ENCODE measurements around the gene LMX1A. TPM values are rescaled to one million over a fixed set of nuclear protein-coding genes. Genes with fewer than 3 reads are reported as not detected.

The LMX1A gene
- total RNA-seq, 2 donors from 2014 or later = 0.28 TPM; not detected in 1

- H3K27me3 ChIP-seq (replicated peaks; ENCODE audit: insufficient read depth) = no peaks in the 10 kb centered on the region
- no peaks in the 10 kb centered on the region for H3K36me3 ChIP-seq
- H3K27ac ChIP-seq = no peak overlapping the region
- H3K4me3 ChIP-seq = no peak overlapping the region
- DNase-seq (ENCODE audit: low spot score) = no peak
- WGBS = 52% methylated on average over 2 of the region's 2 CpGs
- no peaks in the 10 kb centered on the region for H3K9me3 ChIP-seq
- no peaks in the 10 kb centered on the region for H3K4me1 ChIP-seq (replicated peaks)
- intact Hi-C loops (cut with DNase I) = no loop called here
- TF ChIP-seq POLR2AphosphoS5 (IDR thresholded peaks at IDR 0.05) (no peak), CTCF (IDR thresholded peaks at IDR 0.05) (no peak), POLR2A (IDR thresholded peaks at IDR 0.05) (no peak)
Observed at GRCh38 chr1:165344198-165344597, 12.3 kb downstream of the LMX1A start.

GRCh38 chr1:165342587-165342986, 13.9 kb downstream of the LMX1A start:
- Histone ChIP-seq H3K27me3 (replicated peaks; ENCODE audit: insufficient read depth) (no peaks in the 10 kb centered on the region), H3K4me3 (no peak overlapping the region), H3K9me3 (no peaks in the 10 kb centered on the region), H3K36me3 (no peaks in the 10 kb centered on the region), H3K4me1 (replicated peaks) (no peaks in the 10 kb centered on the region), H3K27ac (no peak overlapping the region)
- intact Hi-C loops (cut with DNase I) = no loop called here
- TF ChIP-seq CTCF (IDR thresholded peaks at IDR 0.05) = no peak
- TF ChIP-seq POLR2AphosphoS5 (IDR thresholded peaks at IDR 0.05) = no peak
- TF ChIP-seq POLR2A (IDR thresholded peaks at IDR 0.05) = no peak
- 38% methylated on average over 2 of the region's 2 CpGs for WGBS
- no peak for DNase-seq (ENCODE audit: low spot score)

- H3K27me3 ChIP-seq (replicated peaks; ENCODE audit: insufficient read depth) = no peaks in the 10 kb centered on the region
- no peaks in the 10 kb centered on the region for H3K36me3 ChIP-seq
- no peak overlapping the region for H3K4me3 ChIP-seq
- H3K9me3 ChIP-seq = no peaks in the 10 kb centered on the region
- WGBS = 86% methylated on average over 2 of the region's 2 CpGs
- no peak for DNase-seq (ENCODE audit: low spot score)
- no peaks in the 10 kb centered on the region for H3K4me1 ChIP-seq (replicated peaks)
- TF ChIP-seq CTCF (IDR thresholded peaks at IDR 0.05) (no peak), POLR2A (IDR thresholded peaks at IDR 0.05) (no peak), POLR2AphosphoS5 (IDR thresholded peaks at IDR 0.05) (no peak)
- H3K27ac ChIP-seq = no peak overlapping the region
- intact Hi-C loops (cut with DNase I) = no loop called here
Observed at GRCh38 chr1:165342168-165342567, 14.3 kb downstream of the LMX1A start.

- Histone ChIP-seq H3K36me3 (no peaks in the 10 kb centered on the region), H3K27me3 (replicated peaks; ENCODE audit: insufficient read depth) (no peaks in the 10 kb centered on the region), H3K4me1 (replicated peaks) (no peaks in the 10 kb centered on the region), H3K27ac (no peak overlapping the region), H3K9me3 (no peaks in the 10 kb centered on the region), H3K4me3 (no peak overlapping the region)
- TF ChIP-seq POLR2AphosphoS5 (IDR thresholded peaks at IDR 0.05) = no peak
- no peak for TF ChIP-seq POLR2A (IDR thresholded peaks at IDR 0.05)
- no peak for TF ChIP-seq CTCF (IDR thresholded peaks at IDR 0.05)
- no peak for DNase-seq (ENCODE audit: low spot score)
- WGBS = 96% methylated on average over 5 of the region's 5 CpGs
- intact Hi-C loops (cut with DNase I) = no loop called here
Observed at GRCh38 chr1:165339164-165339563, 17.4 kb downstream of the LMX1A start.

GRCh38 chr1:165330483-165330882, 26.0 kb downstream of the LMX1A start:
- intact Hi-C loops (cut with DNase I) = no loop called here
- Histone ChIP-seq H3K27ac (no peak overlapping the region), H3K4me1 (replicated peaks) (no peaks in the 10 kb centered on the region), H3K9me3 (no peaks in the 10 kb centered on the region), H3K4me3 (no peak overlapping the region), H3K27me3 (replicated peaks; ENCODE audit: insufficient read depth) (no peaks in the 10 kb centered on the region), H3K36me3 (no peaks in the 10 kb centered on the region)
- no peak for DNase-seq (ENCODE audit: low spot score)
- WGBS = 65% methylated on average over 3 of the region's 3 CpGs
- no peak for TF ChIP-seq POLR2AphosphoS5 (IDR thresholded peaks at IDR 0.05)
- no peak for TF ChIP-seq POLR2A (IDR thresholded peaks at IDR 0.05)
- TF ChIP-seq CTCF (IDR thresholded peaks at IDR 0.05) = no peak

All from prostate gland (tissue), 2 donors.